ENCODE results near the gene KDM5A. TPM values are rescaled to one million over a fixed set of nuclear protein-coding genes. Genes with fewer than 3 reads are reported as not detected.
"Not testable (repeated sequence)": the region's sequence is repeated elsewhere in the genome, so short reads cannot be mapped to it uniquely, and the experiment has no call there.

The KDM5A gene
- polyA plus RNA-seq, 3 donors = 12.2 to 31.4 (median 17.1) TPM

GRCh38 chr12:359091-359490, 30.0 kb downstream of the KDM5A start:
- TF ChIP-seq CTCF (IDR thresholded peaks at IDR 0.05) = no peak

GRCh38 chr12:356276-356988, 32.7 kb downstream of the KDM5A start:
- H3K36me3 ChIP-seq (replicated peaks in 1 of 2; ENCODE audit: control insufficient read depth in 1 of 2, insufficient read depth in 2 of 2, low read length in 2 of 2) = peaks cover 78 to 99% of the 10 kb centered on the region in 2 donors
- TF ChIP-seq CTCF (IDR thresholded peaks at IDR 0.05) = no peak
- no peak overlapping the region for H3K27ac ChIP-seq (ENCODE audit: low read depth in 1 of 2, low read length in 2 of 2)
- H3K9me3 ChIP-seq (replicated peaks in 1 of 2; ENCODE audit: control insufficient read depth in 1 of 2, insufficient read depth in 1 of 2, low read length in 2 of 2) = no peaks in the 10 kb centered on the region
- Mint-ChIP-seq H3K27ac (no peak overlapping the region), H3K9me3 (peaks cover 0 to 6% (median 2%) of the 10 kb centered on the region in 7 donors), H3K36me3 (peaks cover 77 to 95% of the 10 kb centered on the region in 2 donors), H3K4me3 (no peak overlapping the region), H3K27me3 (ENCODE audit: low read depth in 3 of 3) (no peaks in the 10 kb centered on the region), H3K4me1 (no peaks in the 10 kb centered on the region)
- no peaks in the 10 kb centered on the region for H3K27me3 ChIP-seq (ENCODE audit: control insufficient read depth in 2 of 2, insufficient read depth in 2 of 2, low read length in 2 of 2)
- 93% methylated on average over 6 of the region's 7 CpGs for WGBS (ENCODE audit: insufficient coverage)
- H3K79me2 ChIP-seq (ENCODE audit: insufficient read depth, low read length) = peaks cover 20% of the 10 kb centered on the region
- DNase-seq = no peak
- H3K4me1 ChIP-seq (ENCODE audit: control insufficient read depth in 1 of 2, insufficient read depth in 2 of 2, low read length in 2 of 2) = no peaks in the 10 kb centered on the region
- no peak overlapping the region for H2AFZ ChIP-seq (ENCODE audit: insufficient read depth, low read depth, low read length, poor library complexity, severe bottlenecking)
- H3K4me2 ChIP-seq (replicated peaks; ENCODE audit: extremely low read depth, low read length, poor library complexity, severe bottlenecking) = no peak overlapping the region
- no peak overlapping the region for H3K4me3 ChIP-seq (replicated peaks in 1 of 3; ENCODE audit: low read depth in 2 of 3, low read length in 3 of 3)
- intact Hi-C loops (cut with micrococcal nuclease) = no loop called here
- H3K9ac ChIP-seq (ENCODE audit: insufficient read depth, low read length, poor library complexity, severe bottlenecking) = no peak overlapping the region
- peaks cover 75% of the 10 kb centered on the region for H4K20me1 ChIP-seq (ENCODE audit: insufficient read depth, low read length)

More at GRCh38 chr12:359091-359490, 30.0 kb downstream of the KDM5A start:
- Histone ChIP-seq H3K27me3 (ENCODE audit: control insufficient read depth in 2 of 2, insufficient read depth in 2 of 2, low read length in 2 of 2) (no peaks in the 10 kb centered on the region), H3K4me2 (replicated peaks; ENCODE audit: extremely low read depth, low read length, poor library complexity, severe bottlenecking) (no peak overlapping the region), H3K36me3 (replicated peaks in 1 of 2; ENCODE audit: control insufficient read depth in 1 of 2, insufficient read depth in 2 of 2, low read length in 2 of 2) (peaks cover 78 to 99% of the 10 kb centered on the region in 2 donors), H3K27ac (ENCODE audit: low read depth in 1 of 2, low read length in 2 of 2) (no peak overlapping the region), H2AFZ (ENCODE audit: insufficient read depth, low read depth, low read length, poor library complexity, severe bottlenecking) (no peak overlapping the region), H3K9ac (ENCODE audit: insufficient read depth, low read length, poor library complexity, severe bottlenecking) (no peak overlapping the region), H3K4me3 (replicated peaks in 1 of 3; ENCODE audit: low read depth in 2 of 3, low read length in 3 of 3) (no peak overlapping the region), H3K9me3 (replicated peaks in 1 of 2; ENCODE audit: control insufficient read depth in 1 of 2, insufficient read depth in 1 of 2, low read length in 2 of 2) (no peaks in the 10 kb centered on the region), H4K20me1 (ENCODE audit: insufficient read depth, low read length) (peaks cover 93% of the 10 kb centered on the region), H3K79me2 (ENCODE audit: insufficient read depth, low read length) (peaks cover 45% of the 10 kb centered on the region), H3K4me1 (ENCODE audit: control insufficient read depth in 1 of 2, insufficient read depth in 2 of 2, low read length in 2 of 2) (no peaks in the 10 kb centered on the region)
- peaks cover 0 to 6% (median 3%) of the 10 kb centered on the region in 7 donors for H3K9me3 Mint-ChIP-seq
- no peaks in the 10 kb centered on the region for H3K27me3 Mint-ChIP-seq (ENCODE audit: low read depth in 3 of 3)
- peaks cover 80 to 95% of the 10 kb centered on the region in 2 donors for H3K36me3 Mint-ChIP-seq
- WGBS (ENCODE audit: insufficient coverage) = no CpG with 5 or more reads among the region's 1 CpG
- DNase-seq = no peak
- H3K27ac Mint-ChIP-seq = no peak overlapping the region
- no peak overlapping the region for H3K4me3 Mint-ChIP-seq
- intact Hi-C loops (cut with micrococcal nuclease) = no loop called here
- no peaks in the 10 kb centered on the region for H3K4me1 Mint-ChIP-seq

GRCh38 chr12:351197-351596, 37.9 kb downstream of the KDM5A start:
- Mint-ChIP-seq H3K36me3 (peaks cover 75 to 95% of the 10 kb centered on the region in 2 donors), H3K27ac (peak overlapping the region in 1 of 7 donors; percentile 61)
- H3K27me3 ChIP-seq (ENCODE audit: control insufficient read depth in 2 of 2, insufficient read depth in 2 of 2, low read length in 2 of 2); intact Hi-C loops (cut with micrococcal nuclease); H3K4me2 ChIP-seq (replicated peaks; ENCODE audit: extremely low read depth, low read length, poor library complexity, severe bottlenecking); H3K27me3 Mint-ChIP-seq (ENCODE audit: low read depth in 3 of 3); H3K9me3 Mint-ChIP-seq; H3K4me1 ChIP-seq (ENCODE audit: control insufficient read depth in 1 of 2, insufficient read depth in 2 of 2, low read length in 2 of 2); H3K4me1 Mint-ChIP-seq; DNase-seq; H3K27ac ChIP-seq (ENCODE audit: low read depth in 1 of 2, low read length in 2 of 2); H3K9me3 ChIP-seq (replicated peaks in 1 of 2; ENCODE audit: control insufficient read depth in 1 of 2, insufficient read depth in 1 of 2, low read length in 2 of 2); H3K4me3 Mint-ChIP-seq; H3K4me3 ChIP-seq (replicated peaks in 1 of 3; ENCODE audit: low read depth in 2 of 3, low read length in 3 of 3); H2AFZ ChIP-seq (ENCODE audit: insufficient read depth, low read depth, low read length, poor library complexity, severe bottlenecking); H3K9ac ChIP-seq (ENCODE audit: insufficient read depth, low read length, poor library complexity, severe bottlenecking): not testable (repeated sequence)
- WGBS (ENCODE audit: insufficient coverage) = no CpG with 5 or more reads among the region's 4 CpGs
- Histone ChIP-seq H3K79me2 (ENCODE audit: insufficient read depth, low read length) (peaks cover 12% of the 10 kb centered on the region), H3K36me3 (replicated peaks in 1 of 2; ENCODE audit: control insufficient read depth in 1 of 2, insufficient read depth in 2 of 2, low read length in 2 of 2) (peaks cover 73 to 81% of the 10 kb centered on the region in 2 donors), H4K20me1 (ENCODE audit: insufficient read depth, low read length) (peaks cover 42% of the 10 kb centered on the region)

Data from CD14-positive monocyte (primary cell).